IPS DF 19.7 (cell line): ENCODE measurements around the gene NAPG.
A peak's percentile ranks its signal among the peaks of the same experiment; 100 is the strongest.
"Not testable (repeated sequence)": the region's sequence is repeated elsewhere in the genome, so short reads cannot be mapped to it uniquely, and the experiment has no call there.

ENCODE experiments used
- DNase-seq: peaks from one replicate; pipeline ENCODE4 v3.0.0-alpha.2; 2013; ENCODE audit warnings: low read depth, low spot score

The NAPG gene

DNA sequence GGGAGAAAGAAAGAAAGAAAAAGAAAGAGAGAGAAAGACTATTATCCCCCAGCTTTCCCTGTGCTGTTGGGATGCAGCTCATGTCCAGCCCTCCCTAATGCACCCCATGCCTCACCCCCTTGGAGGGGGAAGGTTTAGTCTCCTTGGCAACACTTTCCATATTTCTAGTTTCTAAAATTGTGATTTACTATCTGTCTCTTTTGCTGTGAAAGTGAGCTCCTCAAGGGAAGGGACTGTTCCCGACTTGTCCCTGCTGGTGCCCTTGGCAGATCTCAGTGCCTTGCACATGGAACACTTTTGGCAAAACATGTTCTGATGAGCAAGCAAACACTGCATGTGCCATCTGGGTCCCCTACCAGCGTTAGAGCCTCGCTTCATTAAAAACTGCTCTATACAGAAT lies 11.7 kb upstream of the NAPG start:
- no peak for DNase-seq

GRCh38 chr18:10514601-10515000 lies 11.2 kb upstream of the NAPG start:
- no peak for DNase-seq

DNA sequence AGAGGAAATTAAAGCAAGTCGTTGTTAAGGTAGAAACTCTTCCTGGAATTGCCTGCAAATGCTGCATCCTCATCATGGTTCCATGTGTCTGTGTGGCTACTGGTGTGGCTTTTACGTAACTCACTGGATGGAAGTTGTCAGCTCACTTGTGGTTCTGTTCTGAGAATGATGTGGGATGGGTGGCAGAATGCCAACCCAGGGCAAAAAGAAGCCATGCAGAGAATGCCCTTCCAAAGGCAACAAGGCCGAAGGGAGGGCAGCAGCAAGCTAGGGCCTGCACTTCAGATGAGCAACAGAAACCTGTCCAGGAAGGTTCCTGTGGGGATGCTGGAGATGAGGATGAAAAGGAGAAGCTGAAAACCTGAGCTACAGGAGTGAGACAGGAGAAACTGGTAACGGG lies 10.4 kb upstream of the NAPG start:
- DNase-seq: no peak

GRCh38 chr18:10516078-10516477 lies 9.7 kb upstream of the NAPG start:
- DNase-seq: no peak

DNA sequence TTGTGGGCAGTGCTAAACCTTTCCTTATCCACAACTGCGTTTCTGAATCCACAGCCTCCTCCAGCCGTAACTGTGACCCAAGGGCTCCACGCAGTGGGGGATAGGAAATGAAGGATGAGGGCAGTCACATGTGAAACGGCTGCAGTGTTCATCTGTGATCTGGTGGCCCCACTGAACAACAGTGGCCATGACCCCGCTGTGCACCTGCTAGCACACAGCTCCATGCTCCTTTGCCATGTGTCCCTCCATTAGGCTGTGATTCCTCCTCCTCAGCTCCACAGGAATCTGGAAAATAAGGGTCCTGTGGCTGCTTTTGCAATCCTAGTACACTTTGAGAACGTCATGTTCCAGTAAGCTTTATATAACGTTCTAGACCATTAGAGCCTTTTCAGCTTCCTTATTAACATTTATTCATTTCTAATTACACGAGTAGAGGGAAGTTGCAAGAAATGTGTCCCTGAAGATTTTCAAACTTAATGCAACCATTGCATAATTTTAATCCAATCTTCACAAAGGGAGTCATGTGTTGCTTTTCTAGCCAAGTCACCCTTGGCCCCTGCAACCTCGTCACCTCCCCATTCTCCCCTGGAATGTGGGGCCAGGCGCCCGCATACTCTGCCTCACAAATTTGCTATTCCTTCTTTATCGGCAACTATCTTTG lies 7.1 kb upstream of the NAPG start:
- DNase-seq: no peak

DNA sequence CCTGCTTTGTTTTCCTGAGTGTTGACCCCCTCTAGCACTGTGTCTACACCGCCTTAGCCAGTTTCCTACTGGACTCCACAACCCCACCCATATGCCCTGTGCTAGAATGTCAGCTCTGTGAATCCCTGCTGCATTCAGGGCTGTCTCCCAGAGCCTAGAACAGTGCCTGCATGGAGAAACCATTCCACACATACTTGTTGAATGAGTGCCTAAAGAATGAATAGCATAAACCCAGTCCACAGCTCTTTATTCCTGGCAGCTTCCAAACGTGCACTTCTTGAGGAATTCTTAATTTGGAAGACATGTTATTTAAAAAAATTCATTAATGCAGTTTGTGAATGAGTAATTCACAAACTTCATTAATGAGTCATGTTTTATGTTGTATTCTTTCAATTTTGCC lies 6.5 kb upstream of the NAPG start:
- no peak for DNase-seq

DNA sequence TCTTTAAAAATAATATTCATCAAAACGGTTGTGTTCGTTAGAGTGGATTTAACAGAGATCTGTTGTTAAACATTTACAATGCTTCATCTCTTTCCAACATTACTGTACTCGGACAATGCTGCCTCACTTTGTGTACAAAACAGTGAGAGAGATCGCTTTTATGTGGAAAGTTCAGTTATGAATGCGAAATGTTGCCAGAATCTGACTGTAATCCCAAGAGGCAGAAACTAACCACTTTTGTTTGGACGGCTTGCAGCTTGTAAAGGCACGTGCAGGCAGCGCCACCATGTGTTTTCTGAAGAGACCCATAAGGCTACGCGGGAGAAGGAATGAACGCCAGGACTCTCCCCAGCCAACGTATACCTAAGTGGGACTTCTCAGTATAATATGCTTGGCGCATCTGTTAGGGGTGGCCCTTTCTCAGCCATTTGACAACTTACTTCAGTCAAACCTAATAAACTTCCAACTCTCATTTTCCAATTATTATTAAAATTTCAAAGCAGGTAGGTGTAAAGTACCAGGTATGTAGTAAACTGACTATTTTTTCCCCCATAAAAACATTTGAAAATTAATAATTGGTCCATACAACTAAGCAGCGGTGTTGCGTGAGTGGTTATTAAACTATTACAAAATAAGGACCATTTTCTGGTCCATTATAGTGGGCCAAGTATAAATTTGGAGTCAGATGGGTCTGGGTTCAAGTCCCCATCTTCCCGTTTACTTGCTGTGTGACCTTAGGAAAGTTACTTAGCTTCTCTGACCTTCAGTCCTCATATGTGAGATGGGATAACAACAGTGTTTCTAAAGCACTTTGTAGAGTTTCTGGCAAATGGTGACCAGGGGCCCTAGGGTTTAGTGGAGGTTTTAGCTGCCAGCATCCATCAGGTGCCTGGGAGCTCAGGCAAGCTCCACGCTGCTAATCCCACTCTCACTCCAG lies 5.6 kb upstream of the NAPG start:
- DNase-seq: peak; percentile 54

DNA sequence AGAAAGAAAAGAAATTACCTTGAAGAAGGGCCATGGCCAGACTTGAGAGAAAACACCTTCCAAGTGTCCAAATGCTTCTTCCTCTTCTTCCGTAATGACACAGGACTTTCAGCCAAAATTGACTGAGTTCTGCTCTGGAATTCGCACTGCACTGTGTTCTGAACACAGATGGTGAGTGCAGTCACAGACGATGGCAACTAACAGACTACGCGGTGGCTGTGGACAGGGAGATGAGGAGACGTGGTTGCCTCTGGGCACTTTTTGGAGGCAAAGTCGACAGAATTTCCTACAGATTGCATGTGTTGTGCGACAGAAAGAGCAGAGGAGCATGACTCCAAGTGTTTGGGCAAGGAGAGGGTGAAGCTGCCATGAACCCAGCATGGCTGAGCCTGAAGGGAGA lies 4.3 kb upstream of the NAPG start:
- no peak for DNase-seq

DNA sequence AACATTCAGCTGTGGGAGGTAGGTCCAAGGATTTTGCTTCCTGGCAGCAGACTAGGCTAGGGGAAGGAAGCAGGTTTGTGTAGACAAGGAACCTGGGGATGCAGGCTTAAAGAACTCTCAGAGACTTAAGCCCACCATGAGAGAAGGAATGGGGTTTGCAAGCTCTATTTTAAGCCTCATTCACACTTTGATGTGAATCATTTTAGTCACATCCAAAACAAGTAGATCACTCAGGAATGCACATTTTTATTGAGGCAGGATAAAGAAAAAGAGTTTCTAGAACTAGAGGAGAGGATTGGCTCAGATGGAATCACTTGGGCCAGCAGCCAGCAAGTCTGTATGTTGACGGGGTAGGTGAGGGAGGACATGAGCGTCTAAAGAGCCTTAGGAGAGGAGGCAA lies 3.3 kb upstream of the NAPG start:
- no peak for DNase-seq

DNA sequence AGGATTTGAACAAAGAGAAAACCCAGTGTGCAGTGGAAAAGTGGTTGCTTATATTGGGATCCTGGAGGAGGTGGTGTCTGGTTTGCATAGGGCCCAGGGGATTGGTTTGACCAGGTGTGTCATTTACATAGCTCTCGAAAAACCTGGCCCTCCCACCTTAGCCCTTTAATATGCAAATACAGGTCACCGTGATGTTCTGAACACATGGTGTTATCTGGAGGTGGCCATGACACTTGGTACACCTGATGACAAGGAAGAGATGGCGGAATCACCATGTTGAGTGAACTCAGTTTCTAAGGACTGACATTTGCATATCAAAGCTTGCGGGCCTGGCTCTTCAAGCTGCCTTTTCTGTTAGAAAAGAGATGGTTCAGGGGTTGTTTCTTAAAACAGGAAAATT lies 2.3 kb upstream of the NAPG start:
- peak; percentile 25 for DNase-seq

- DNase-seq: no peak
Measured at GRCh38 chr18:10524507-10525370, 1.1 kb upstream of the NAPG start.

DNA sequence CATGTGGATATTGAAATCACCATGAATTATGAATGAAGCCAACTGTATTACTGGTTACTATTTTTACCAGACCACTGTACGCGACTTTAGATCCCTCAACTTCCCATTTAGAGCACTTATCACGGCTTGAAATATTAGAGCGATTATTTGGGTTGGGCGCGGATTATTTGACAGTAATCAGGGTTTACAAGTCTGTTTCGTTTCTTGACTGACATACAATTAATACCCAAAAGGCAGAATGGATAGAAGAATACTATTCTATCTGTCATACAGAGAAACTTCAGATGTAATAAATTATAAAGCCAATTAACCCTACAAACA lies 496 bp upstream of the NAPG start:
- no peak for DNase-seq

DNA sequence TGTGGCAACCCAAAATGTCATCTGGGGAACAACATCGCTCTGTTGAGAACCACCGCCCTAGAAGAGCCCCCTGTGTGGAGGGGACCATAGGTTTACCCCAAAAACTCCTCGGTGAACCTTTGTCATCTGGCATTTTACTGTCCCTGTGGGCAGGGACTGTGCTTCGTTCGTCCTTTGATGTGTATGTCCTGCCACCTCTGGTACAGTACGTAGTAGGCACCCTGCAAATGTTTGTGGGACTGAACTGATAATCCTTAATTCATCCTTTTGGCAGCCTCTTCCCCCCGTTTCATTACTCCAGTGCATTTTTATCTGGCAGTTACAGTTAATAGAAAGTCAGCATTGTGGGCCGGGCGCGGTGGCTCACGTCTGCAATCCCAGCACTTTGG lies 728 bp downstream of the NAPG start:
- DNase-seq: no peak

- DNase-seq: no peak
Measured at GRCh38 chr18:10528439-10528838, 2.6 kb downstream of the NAPG start.

GRCh38 chr18:10530002-10530401 lies 4.2 kb downstream of the NAPG start:
- DNase-seq: no peak

DNA sequence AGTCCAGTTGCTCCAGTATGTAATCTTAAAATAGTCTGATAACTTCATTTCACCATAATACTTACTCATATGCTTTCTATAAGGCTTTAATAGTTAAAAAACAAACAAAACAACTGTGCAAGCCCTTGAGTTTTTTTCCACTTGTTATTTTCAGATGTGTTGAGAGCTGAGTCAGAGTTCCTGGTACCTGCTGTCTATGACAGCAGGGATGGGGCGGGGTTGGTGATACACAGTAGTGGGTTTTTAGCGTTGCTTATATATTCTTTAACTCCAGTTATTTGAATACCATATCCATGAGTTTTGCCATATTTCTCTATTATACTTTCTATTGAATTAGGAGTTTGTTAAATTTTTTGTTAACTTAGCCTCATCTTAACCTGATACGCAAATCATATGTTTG lies 5.0 kb downstream of the NAPG start:
- DNase-seq: no peak

DNA sequence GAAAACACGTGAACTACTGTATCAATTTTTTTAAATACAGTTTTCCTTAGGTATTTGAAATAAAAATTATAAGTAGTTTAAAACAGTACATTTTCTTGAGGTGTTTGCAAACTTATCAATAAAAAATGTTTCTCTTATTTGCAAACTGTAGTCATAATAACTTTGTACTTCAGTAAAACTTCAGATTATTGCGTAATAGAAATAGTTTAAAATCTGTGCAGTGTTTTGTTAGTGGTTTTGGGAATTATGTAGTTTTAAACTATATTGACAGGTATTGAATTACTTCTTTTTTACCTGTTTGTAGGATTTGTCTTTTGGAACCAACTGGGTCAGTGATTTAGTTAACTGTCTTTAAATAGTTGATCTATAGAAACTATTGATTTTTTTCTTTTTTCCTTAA lies 7.3 kb downstream of the NAPG start:
- no peak for DNase-seq

GRCh38 chr18:10536280-10536679 lies 10.5 kb downstream of the NAPG start:
- no peak for DNase-seq

DNA sequence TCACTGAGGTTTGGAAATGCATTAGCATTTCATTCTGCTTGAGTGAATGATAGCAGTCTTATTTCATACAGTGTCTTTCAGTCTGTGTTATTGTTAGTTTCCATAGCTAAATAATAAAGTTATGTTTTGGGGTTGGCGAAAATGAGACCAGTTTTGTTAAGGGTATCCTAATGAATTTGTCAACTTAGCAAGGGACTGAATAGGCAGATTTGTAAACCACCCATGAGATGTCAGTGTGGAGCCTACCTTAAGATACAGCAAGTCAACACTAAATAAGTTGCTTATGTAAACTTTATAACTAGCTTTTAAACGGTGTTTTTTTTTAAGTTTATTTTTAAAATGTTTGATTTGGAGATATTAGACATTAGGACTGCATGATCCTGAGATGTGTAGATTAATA lies 11.9 kb downstream of the NAPG start:
- no peak for DNase-seq

DNA sequence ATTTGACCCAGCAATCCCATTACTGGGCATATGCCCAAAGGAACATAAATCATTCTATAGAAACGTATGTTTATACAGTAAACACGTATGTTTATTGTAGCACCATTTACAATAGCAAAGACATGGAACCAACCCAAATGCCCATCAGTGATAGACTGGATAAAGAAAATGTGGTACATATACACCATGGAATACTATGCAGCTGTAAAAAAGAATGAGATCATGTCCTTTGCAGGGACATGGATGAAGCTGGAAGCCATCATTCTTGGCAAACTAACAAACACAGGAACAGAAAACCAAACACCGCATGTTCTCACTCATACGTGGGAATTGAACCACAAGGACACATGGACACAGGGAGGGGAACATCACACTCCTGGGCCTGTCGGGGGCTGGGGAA lies 13.3 kb downstream of the NAPG start:
- not testable (repeated sequence) for DNase-seq

- no peak for DNase-seq
Measured at GRCh38 chr18:10543277-10543676, 17.4 kb downstream of the NAPG start.

GRCh38 chr18:10544093-10544748 lies 18.4 kb downstream of the NAPG start:
- no peak for DNase-seq
